H1 (cell line): ENCODE results near the gene PLPPR1. TPM values are rescaled to one million over a fixed set of nuclear protein-coding genes. Genes with fewer than 3 reads are reported as not detected.

Source experiments
- ATF3 ChIP-seq: IDR thresholded peaks from 2 replicates; pipeline ENCODE4 v1.6.1; 2011; ENCODE audit warnings: low read depth, mild to moderate bottlenecking, low read length; ENCODE audit not compliant: insufficient read depth
- polyA plus RNA-seq, 7 experiments: library from polyadenylated mRNA; depleted of rRNA in 3 of 7; stranded (reverse) in 5 of 7; unstranded in 2 of 7; fragments of >200 nt in 5 of 7; fragments of 200-250 nt in 2 of 7; gene quantifications; 1 replicate in 5 of 7; 2 replicates in 1 of 7; 4 replicates in 1 of 7; pipeline versions ENCODE4 v1.2.1 to v1.2.3, GENCODE V29; 2011 to 2013; ENCODE audit warnings: missing spikeins in 2 of 7, mixed read lengths in 2 of 7
- total RNA-seq: library from RNA; stranded (reverse); fragmentation: NEBNext Ultra II Directional; extraction: Animal tissue kit (Norgen Biotek cat#: 25700); gene quantifications from 2 replicates; pipeline ENCODE4 v1.2.1, GENCODE V29; 2021

The PLPPR1 gene
- total and polyA plus RNA-seq, 2 of the 8 experiments (the other 6 are each of a cell fraction or from before 2014, with no cell fraction given), result 1.4 to 1.8 TPM

- no peak for TF ChIP-seq ATF3
Observed at GRCh38 chr9:101027733-101028345, 688 bp upstream of the PLPPR1 start (continued).
